ENCODE measurements around the gene HMBS. TPM values are rescaled to one million over a fixed set of nuclear protein-coding genes. Genes with fewer than 3 reads are reported as not detected.

The HMBS gene
- total RNA-seq, 1 experiment from 2014 or later: 61.6 TPM

DNA sequence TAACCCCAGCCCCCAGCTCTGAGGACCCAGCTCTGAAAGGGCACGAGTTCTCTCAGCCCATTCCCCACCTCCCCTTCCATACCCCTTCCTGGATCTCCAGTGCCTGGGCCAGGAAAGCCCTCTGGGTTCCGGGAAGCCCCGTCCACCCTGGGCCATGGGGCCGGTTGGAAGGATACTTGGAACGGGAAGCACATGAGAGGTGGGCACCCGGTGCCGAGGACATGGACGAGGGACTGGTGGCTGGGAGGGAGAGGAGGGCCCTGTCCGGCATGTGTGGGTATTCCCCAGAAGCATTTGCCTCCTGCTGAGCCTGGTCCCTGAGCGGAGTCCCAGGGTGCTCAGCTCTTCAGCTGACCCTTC, 31.5 kb downstream of the HMBS start:
- in situ Hi-C loops (cut with HindIII; ENCODE audit: low pct_unique_long_range_greater_than_20kb, low sequenced_read_pairs): no loop called here
- TF ChIP-seq TCF7L2 (IDR thresholded peaks at IDR 0.05; ENCODE audit: low read depth, low read length) (no peak), POLR2AphosphoS5 (IDR thresholded peaks at IDR 0.05; ENCODE audit: low read depth, low read length) (no peak), SIN3A (IDR thresholded peaks at IDR 0.05; ENCODE audit: borderline replicate concordance, insufficient read depth, low read depth, low read length) (no peak)
- TF ChIP-seq, protein P1, sequence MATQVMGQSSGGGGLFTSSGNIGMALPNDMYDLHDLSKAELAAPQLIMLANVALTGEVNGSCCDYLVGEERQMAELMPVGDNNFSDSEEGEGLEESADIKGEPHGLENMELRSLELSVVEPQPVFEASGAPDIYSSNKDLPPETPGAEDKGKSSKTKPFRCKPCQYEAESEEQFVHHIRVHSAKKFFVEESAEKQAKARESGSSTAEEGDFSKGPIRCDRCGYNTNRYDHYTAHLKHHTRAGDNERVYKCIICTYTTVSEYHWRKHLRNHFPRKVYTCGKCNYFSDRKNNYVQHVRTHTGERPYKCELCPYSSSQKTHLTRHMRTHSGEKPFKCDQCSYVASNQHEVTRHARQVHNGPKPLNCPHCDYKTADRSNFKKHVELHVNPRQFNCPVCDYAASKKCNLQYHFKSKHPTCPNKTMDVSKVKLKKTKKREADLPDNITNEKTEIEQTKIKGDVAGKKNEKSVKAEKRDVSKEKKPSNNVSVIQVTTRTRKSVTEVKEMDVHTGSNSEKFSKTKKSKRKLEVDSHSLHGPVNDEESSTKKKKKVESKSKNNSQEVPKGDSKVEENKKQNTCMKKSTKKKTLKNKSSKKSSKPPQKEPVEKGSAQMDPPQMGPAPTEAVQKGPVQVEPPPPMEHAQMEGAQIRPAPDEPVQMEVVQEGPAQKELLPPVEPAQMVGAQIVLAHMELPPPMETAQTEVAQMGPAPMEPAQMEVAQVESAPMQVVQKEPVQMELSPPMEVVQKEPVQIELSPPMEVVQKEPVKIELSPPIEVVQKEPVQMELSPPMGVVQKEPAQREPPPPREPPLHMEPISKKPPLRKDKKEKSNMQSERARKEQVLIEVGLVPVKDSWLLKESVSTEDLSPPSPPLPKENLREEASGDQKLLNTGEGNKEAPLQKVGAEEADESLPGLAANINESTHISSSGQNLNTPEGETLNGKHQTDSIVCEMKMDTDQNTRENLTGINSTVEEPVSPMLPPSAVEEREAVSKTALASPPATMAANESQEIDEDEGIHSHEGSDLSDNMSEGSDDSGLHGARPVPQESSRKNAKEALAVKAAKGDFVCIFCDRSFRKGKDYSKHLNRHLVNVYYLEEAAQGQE (IDR thresholded peaks at IDR 0.05; ENCODE audit: insufficient read depth in 1 of 2, low read depth in 2 of 2, low read length in 1 of 2): no peak
- TF ChIP-seq, protein P2, sequence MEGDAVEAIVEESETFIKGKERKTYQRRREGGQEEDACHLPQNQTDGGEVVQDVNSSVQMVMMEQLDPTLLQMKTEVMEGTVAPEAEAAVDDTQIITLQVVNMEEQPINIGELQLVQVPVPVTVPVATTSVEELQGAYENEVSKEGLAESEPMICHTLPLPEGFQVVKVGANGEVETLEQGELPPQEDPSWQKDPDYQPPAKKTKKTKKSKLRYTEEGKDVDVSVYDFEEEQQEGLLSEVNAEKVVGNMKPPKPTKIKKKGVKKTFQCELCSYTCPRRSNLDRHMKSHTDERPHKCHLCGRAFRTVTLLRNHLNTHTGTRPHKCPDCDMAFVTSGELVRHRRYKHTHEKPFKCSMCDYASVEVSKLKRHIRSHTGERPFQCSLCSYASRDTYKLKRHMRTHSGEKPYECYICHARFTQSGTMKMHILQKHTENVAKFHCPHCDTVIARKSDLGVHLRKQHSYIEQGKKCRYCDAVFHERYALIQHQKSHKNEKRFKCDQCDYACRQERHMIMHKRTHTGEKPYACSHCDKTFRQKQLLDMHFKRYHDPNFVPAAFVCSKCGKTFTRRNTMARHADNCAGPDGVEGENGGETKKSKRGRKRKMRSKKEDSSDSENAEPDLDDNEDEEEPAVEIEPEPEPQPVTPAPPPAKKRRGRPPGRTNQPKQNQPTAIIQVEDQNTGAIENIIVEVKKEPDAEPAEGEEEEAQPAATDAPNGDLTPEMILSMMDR (IDR thresholded peaks at IDR 0.05): no peak

DNA sequence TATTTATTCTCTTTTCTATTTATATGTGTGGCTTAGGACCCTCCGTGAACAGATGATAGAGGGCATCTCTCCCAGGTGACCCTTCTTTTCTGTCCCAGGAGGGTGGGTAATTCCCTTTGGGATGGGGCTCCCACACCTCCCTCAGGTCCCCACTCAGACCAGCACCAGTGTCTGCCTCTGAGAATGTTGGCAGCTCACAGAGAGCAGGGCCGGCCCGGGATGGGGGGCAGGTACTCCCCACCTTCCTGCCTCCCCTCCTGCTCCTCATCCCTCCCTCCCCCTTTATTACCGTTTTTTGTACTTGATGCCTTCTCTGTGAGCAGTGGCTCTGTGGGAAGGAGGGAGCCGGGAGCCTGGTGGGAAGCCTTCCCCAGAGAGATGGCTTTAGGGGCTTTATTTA, 31.9 kb downstream of the HMBS start:
- Histone ChIP-seq H3K9me3 (ENCODE audit: control insufficient read depth, insufficient read depth, low read depth, low read length) (no peaks in the 10 kb centered on the region), H3K36me3 (ENCODE audit: control insufficient read depth, insufficient read depth, low read length) (peaks cover 2% of the 10 kb centered on the region; the same call in 1 of the 2 replicates), H3K4me3 (ENCODE audit: low read depth in 2 of 2, low read length in 2 of 2) (no peak overlapping the region), H3K4me1 (ENCODE audit: control insufficient read depth, insufficient read depth, low read length) (peaks cover 6% of the 10 kb centered on the region), H3K27me3 (ENCODE audit: control insufficient read depth, insufficient read depth, low read length) (no peaks in the 10 kb centered on the region), H3K27ac (ENCODE audit: low read length) (no peak overlapping the region)
- POLR2A ChIA-PET: interaction anchor here (0.6 kb wide), 1 partner anchor 28 kb away, joined by 4 read pairs; no protein-coding TSS in a partner anchor
- TF ChIP-seq, protein P2 (IDR thresholded peaks at IDR 0.05): no peak
- TF ChIP-seq POLR2AphosphoS5 (IDR thresholded peaks at IDR 0.05; ENCODE audit: low read depth, low read length) (no peak), TCF7L2 (IDR thresholded peaks at IDR 0.05; ENCODE audit: low read depth, low read length) (no peak), SIN3A (IDR thresholded peaks at IDR 0.05; ENCODE audit: borderline replicate concordance, insufficient read depth, low read depth, low read length) (no peak)
- TF ChIP-seq, protein P1 (IDR thresholded peaks at IDR 0.05; ENCODE audit: insufficient read depth in 1 of 2, low read depth in 2 of 2, low read length in 1 of 2): no peak
- no TSS peak for BruUV-seq (replicated peaks)
- intact Hi-C loops (cut with micrococcal nuclease; ENCODE audit: unreplicated experiment): no loop called here
- CTCF ChIA-PET: no interaction called here
- in situ Hi-C loops (cut with HindIII; ENCODE audit: low pct_unique_long_range_greater_than_20kb, low sequenced_read_pairs): no loop called here
- ATAC-seq (no peak), DNase-seq (ENCODE audit: low read depth, low spot score) (no peak)

More for the DNA sequence above, 31.5 kb downstream of the HMBS start:
- ChIA-PET CTCF (no interaction called here), POLR2A (interaction anchor here (0.6 kb wide), 1 partner anchor 28 kb away, joined by 4 read pairs; no protein-coding TSS in a partner anchor)
- Histone ChIP-seq H3K4me1 (ENCODE audit: control insufficient read depth, insufficient read depth, low read length) (peaks cover 6% of the 10 kb centered on the region), H3K36me3 (ENCODE audit: control insufficient read depth, insufficient read depth, low read length) (no peaks in the 10 kb centered on the region), H3K27me3 (ENCODE audit: control insufficient read depth, insufficient read depth, low read length) (no peaks in the 10 kb centered on the region), H3K27ac (ENCODE audit: low read length) (no peak overlapping the region), H3K9me3 (ENCODE audit: control insufficient read depth, insufficient read depth, low read depth, low read length) (no peaks in the 10 kb centered on the region), H3K4me3 (ENCODE audit: low read depth in 2 of 2, low read length in 2 of 2) (no peak overlapping the region)
- ATAC-seq (no peak), DNase-seq (ENCODE audit: low read depth, low spot score) (no peak)
- BruUV-seq (replicated peaks): no TSS peak
- intact Hi-C loops (cut with micrococcal nuclease; ENCODE audit: unreplicated experiment): no loop called here
